ENCODE data around the gene IGF1R. TPM values are rescaled to one million over a fixed set of nuclear protein-coding genes. Genes with fewer than 3 reads are reported as not detected.

IGF1R gene
- polyA plus RNA-seq, 12 donors: 12.5 to 29.8 (median 16.6) TPM; not detected in 1

- DNase-seq: no peak
Observed at GRCh38 chr15:98745179-98745578, 96.8 kb downstream of the IGF1R start.

- no peak for DNase-seq
Observed at GRCh38 chr15:98745650-98746374, 97.5 kb downstream of the IGF1R start.

GRCh38 chr15:98746375-98747155, 98.2 kb downstream of the IGF1R start:
- DNase-seq: no peak

GRCh38 chr15:98751767-98752166, 103.4 kb downstream of the IGF1R start:
- DNase-seq: no peak

GRCh38 chr15:98753726-98754656, 105.7 kb downstream of the IGF1R start:
- peak; percentile 27 for DNase-seq

- DNase-seq: no peak
Observed at GRCh38 chr15:98754657-98755022, 106.3 kb downstream of the IGF1R start.

- DNase-seq: no peak
Observed at GRCh38 chr15:98755138-98755537, 106.8 kb downstream of the IGF1R start.

GRCh38 chr15:98755781-98756180, 107.4 kb downstream of the IGF1R start:
- no peak for DNase-seq

- no peak for DNase-seq
Observed at GRCh38 chr15:98758224-98758623, 109.9 kb downstream of the IGF1R start.

GRCh38 chr15:98759277-98759676, 110.9 kb downstream of the IGF1R start:
- no peak for DNase-seq

- no peak for DNase-seq
Observed at GRCh38 chr15:98760112-98760826, 111.9 kb downstream of the IGF1R start.

- DNase-seq: no peak
Observed at GRCh38 chr15:98760975-98761374, 112.6 kb downstream of the IGF1R start.

GRCh38 chr15:98763179-98763578, 114.8 kb downstream of the IGF1R start:
- no peak for DNase-seq

- DNase-seq: no peak
Observed at GRCh38 chr15:98764291-98764690, 116.0 kb downstream of the IGF1R start.

GRCh38 chr15:98765610-98766009, 117.3 kb downstream of the IGF1R start:
- no peak for DNase-seq

- DNase-seq: no peak
Observed at GRCh38 chr15:98767692-98768091, 119.4 kb downstream of the IGF1R start.

- DNase-seq: no peak
Observed at GRCh38 chr15:98769867-98770266, 121.5 kb downstream of the IGF1R start.

- DNase-seq: no peak
Observed at GRCh38 chr15:98770984-98771383, 122.6 kb downstream of the IGF1R start.

GRCh38 chr15:98771541-98771940, 123.2 kb downstream of the IGF1R start:
- no peak for DNase-seq

- DNase-seq: no peak
Observed at GRCh38 chr15:98772895-98773294, 124.6 kb downstream of the IGF1R start.

- no peak for DNase-seq
Observed at GRCh38 chr15:98773616-98774015, 125.3 kb downstream of the IGF1R start.

Measured in muscle of arm (tissue), 12 donors.